Measurements from ENCODE around the gene SNUPN. TPM values are rescaled to one million over a fixed set of nuclear protein-coding genes. Genes with fewer than 3 reads are reported as not detected.
"Not testable (repeated sequence)": the region's sequence is repeated elsewhere in the genome, so short reads cannot be mapped to it uniquely, and the experiment has no call there.

The SNUPN gene
- total RNA-seq, 1 experiment from 2014 or later = 27.9 TPM

GRCh38 chr15:75582943-75583342 is 42.6 kb downstream of the SNUPN start:
- POLR2A ChIA-PET = interaction anchor here (0.5 kb wide), 1 partner anchor 52 kb away, joined by 4 read pairs; no protein-coding TSS in a partner anchor
- CTCF ChIA-PET = not testable (repeated sequence)

GRCh38 chr15:75578948-75579920 is 46.3 kb downstream of the SNUPN start, which contains the start of gene PTPN9:
PTPN9 (minus strand) TSS chr15:75579315; CDS start chr15:75578776, 539 bp downstream.
- Mint-ChIP-seq H3K27me3 (ENCODE audit: low read depth) (no peaks in the 10 kb centered on the region), H3K4me3 (peak within 1 kb of the TSS; percentile 97), H3K4me1 (peaks cover 26% of the 10 kb centered on the region), H3K27ac (peak within 1 kb of the TSS; percentile 96), H3K36me3 (no peaks in the 10 kb centered on the region; the same call in 1 of the 2 replicates), H3K9me3 (no peaks in the 10 kb centered on the region)
- ATAC-seq = peak; percentile 83
- CTCF ChIA-PET = interaction anchor here (0.5 to 2.9 kb wide), 19 partner anchors 11 to 211 kb away, joined by 3 to 18 read pairs (median 5); partner anchors contain the start of genes MAN2C1, SIN3A, SNUPN and SNX33
- DNase-seq (ENCODE audit: low spot score) = peak; percentile 94
- POLR2A ChIA-PET = interaction anchor here (0.5 to 2.7 kb wide), 7 partner anchors 36 to 211 kb away, joined by 3 to 37 read pairs (median 6); partner anchors contain the start of genes IMP3, MAN2C1, SIN3A and SNX33
- TF ChIP-seq ARID4B (CRISPR knock-in tag; IDR thresholded peaks at IDR 0.05; ENCODE audit: borderline replicate concordance) (no peak), ETV6 (CRISPR knock-in tag; IDR thresholded peaks at IDR 0.05) (peak; percentile 60), HMGA2 (CRISPR knock-in tag; IDR thresholded peaks at IDR 0.05) (no peak), USF2 (CRISPR knock-in tag; IDR thresholded peaks at IDR 0.05) (no peak), HMGXB4 (CRISPR knock-in tag; IDR thresholded peaks at IDR 0.05) (0 out of 2 replicates have a peak, but pooled peaks have one; percentile 38), ELF4 (CRISPR knock-in tag; IDR thresholded peaks at IDR 0.05; ENCODE audit: low read depth) (no peak), E2F5 (CRISPR knock-in tag; IDR thresholded peaks at IDR 0.05) (peak; percentile 22; the same call in 1 of the 2 replicates), ZNF281 (CRISPR knock-in tag; IDR thresholded peaks at IDR 0.05) (peak; percentile 66; the same call in 1 of the 2 replicates), ZBTB21 (CRISPR knock-in tag; IDR thresholded peaks at IDR 0.05; ENCODE audit: borderline replicate concordance) (no peak), MXD4 (CRISPR knock-in tag; IDR thresholded peaks at IDR 0.05; ENCODE audit: borderline replicate concordance) (no peak)

More at GRCh38 chr15:75582943-75583342, 42.6 kb downstream of the SNUPN start:
- not testable (repeated sequence) for H3K27ac Mint-ChIP-seq; H3K9me3 Mint-ChIP-seq; DNase-seq (ENCODE audit: low spot score); H3K4me3 Mint-ChIP-seq; ATAC-seq; H3K27me3 Mint-ChIP-seq (ENCODE audit: low read depth)
- H3K36me3 Mint-ChIP-seq = peaks cover 11% of the 10 kb centered on the region
- H3K4me1 Mint-ChIP-seq = peaks cover 15% of the 10 kb centered on the region
- TF ChIP-seq ZNF121 (CRISPR knock-in tag; IDR thresholded peaks at IDR 0.05) = peak; percentile 74; the same call in 1 of the 2 replicates

Data from WTC11 (cell line).